ENCODE results near the gene ASXL2.
"Not testable (repeated sequence)": the region's sequence is repeated elsewhere in the genome, so short reads cannot be mapped to it uniquely, and the experiment has no call there.

ASXL2 gene

GRCh38 chr2:25831746-25832449, 46.4 kb downstream of the ASXL2 start:
- no peak for DNase-seq

DNA sequence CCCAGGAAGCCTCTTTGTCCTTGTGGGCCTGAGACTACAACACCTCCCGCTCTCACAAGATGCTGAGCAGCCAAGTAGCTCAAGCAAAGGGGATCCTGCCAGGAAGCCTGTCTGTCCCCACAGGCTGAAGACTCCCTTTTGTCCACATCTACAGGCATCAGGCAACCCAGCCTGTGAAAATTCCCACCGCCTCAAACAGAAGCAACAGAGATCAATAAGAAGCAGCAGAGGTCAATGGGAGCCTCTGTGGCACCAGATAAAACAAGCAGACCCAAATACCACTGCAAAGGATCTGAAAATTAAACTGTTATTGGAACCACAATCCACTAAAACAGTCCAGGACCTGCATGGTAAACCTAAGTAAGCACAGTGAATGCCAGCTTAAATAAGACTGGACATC, 48.5 kb downstream of the ASXL2 start:
- DNase-seq: no peak

DNA sequence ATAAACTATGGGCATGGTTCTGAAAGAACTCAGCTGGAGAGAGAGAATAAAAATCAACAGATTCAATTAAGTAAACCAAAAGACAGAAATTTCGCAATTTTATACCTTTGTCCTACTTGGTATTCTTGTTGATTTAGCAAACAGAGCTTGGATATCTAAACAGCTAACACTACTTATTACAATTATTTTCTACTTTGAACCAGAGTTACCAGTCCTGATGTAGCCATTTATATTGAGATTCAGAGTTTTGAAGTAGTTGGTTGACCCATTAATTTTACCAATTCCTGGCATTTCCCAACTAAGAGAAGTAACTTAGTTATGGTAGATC, 48.9 kb downstream of the ASXL2 start:
- no peak for DNase-seq

DNA sequence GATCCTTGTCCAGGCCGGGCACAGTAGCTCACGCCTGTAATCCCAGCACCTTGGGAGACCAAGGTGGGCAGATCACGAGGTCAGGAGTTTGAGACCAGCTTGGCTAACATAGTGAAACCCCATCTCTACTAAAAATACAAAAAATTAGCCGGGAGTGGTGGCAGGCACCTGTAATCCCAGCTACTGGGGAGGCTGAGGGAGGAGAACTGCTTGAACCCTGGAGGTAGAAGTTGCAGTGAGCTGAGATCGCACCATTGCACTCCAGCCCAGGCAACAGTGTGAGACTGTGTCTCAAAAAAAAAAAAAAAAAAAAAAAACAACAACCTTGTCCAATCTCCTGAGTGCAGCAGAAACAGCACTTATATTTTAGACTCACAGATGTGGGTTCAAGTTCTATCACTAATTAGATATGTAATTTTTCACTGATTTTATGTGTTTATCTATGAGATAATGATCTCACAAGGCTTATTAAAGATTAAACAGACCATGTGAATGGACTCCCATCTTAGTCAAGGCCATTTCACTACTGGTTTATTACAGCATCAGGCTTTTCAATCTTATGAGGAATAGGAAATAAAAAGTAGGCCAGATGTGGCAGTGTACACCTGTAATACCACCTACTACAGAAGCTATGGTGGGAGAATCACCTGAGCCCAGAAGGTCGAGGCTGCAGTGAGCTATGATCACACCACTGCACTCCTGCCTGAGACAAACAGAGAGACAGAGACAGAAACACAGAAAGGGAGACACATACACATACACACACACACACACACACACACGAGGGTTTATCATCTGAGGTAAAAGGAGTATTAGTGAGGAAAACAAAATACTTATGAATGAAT, 49.5 kb downstream of the ASXL2 start:
- DNase-seq: not testable (repeated sequence)

GRCh38 chr2:25825238-25825637, 53.0 kb downstream of the ASXL2 start:
- no peak for DNase-seq

- no peak for DNase-seq
Observed at GRCh38 chr2:25824718-25825117, 53.6 kb downstream of the ASXL2 start.

GRCh38 chr2:25824216-25824615, 54.1 kb downstream of the ASXL2 start:
- DNase-seq: no peak

- peak; percentile 72 for DNase-seq
Observed at GRCh38 chr2:25822190-25823117, 55.8 kb downstream of the ASXL2 start.

DNA sequence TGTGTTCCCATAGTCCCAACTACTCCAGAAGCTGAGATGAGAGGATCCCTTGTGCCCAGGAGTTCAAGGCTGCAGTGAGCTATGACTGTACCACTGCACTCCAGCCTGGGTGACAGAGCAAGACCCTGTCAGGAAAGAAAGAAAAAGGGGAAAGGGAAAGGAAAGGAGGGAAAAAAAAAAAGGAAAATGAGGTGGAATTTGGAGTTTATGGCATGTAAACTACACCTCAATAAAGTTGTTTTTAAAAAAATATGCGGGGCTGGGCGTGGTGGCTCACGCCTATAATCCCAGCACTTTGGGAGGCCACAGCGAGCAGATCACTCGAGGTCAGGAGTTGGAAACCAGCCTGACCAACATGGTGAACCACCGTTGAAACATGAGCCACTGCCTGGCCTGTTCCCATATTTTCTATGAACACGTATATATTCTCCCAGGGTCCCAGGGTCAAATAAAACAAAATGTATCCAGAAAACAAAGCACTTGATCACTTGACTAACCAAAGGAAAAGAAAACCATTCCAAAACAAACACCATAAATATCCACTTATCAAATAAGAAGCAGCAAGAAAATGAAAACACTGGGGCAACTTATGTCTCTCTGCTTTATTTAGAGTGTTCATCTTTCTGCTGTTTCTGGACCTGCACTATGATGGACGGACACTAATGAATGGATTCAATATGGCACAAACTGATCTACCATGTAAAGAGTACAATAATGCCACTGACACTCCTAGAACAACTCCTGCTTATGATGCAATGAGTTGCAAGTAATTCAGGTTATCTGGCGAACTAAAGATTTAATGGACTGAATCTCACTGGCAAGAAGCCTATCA, 56.8 kb downstream of the ASXL2 start:
- DNase-seq: peak; percentile 46

- no peak for DNase-seq
Observed at GRCh38 chr2:25819597-25820039, 58.7 kb downstream of the ASXL2 start.

- no peak for DNase-seq
Observed at GRCh38 chr2:25817630-25818029, 60.7 kb downstream of the ASXL2 start.

DNA sequence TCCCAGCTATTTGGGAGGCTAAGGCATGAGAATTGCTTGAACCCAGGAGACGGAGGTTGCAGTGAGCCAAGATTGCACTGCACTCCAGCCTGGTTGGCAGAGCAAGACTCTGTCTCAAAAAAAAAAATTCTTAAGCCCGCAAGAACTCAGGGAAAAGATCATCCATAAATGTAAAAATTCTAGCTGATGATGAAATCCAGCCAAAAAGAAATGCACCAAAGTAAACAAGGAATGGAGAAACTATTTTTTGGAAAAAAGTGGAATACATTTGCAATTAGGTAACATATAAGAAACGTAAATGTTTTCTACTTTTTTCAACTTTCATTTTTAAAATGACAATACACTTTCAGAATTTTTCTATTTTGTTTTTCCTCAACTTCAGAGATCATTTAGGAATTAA, 61.3 kb downstream of the ASXL2 start:
- DNase-seq: no peak

GRCh38 chr2:25816249-25816648, 62.0 kb downstream of the ASXL2 start:
- DNase-seq: no peak

DNA sequence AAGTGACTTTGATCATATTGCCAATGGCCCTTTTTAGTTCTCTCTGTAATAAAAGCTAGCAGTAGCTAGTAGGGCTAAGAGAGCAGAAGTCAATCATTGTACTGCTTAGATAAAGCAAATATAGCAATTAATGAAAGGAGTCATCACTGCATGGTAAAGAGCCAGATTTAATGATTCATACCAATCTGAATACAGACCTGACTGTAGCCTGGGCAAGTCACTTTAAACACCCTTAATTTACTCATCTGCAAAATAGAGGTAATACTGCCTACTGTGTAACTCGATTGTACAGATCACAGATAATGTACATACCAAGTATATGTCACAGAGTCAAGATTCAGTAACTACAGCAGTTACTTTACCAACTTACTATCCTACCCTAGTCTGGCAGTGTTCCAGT, 63.6 kb downstream of the ASXL2 start:
- DNase-seq: no peak

GRCh38 chr2:25810428-25810827, 67.9 kb downstream of the ASXL2 start:
- no peak for DNase-seq

- no peak for DNase-seq
Observed at GRCh38 chr2:25809646-25810045, 68.6 kb downstream of the ASXL2 start.

DNA sequence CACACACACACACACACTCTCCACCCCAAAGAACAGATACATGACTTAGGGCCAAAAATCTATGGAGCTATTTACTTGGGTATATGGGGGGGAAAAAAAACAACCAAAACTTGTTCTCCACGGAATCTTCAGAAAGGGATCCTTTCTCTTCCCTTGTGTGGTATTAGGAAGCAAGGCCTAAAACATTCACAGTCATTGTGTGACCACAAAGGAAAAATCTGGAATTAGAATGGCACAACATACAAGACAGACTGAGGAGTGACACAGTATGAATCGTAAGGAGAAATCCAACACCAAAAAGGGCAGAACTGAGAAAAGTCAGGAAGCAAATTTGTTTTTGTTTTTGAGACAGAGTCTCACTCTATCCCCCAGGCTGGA, 70.3 kb downstream of the ASXL2 start:
- DNase-seq: no peak

GRCh38 chr2:25806941-25807340, 71.3 kb downstream of the ASXL2 start:
- no peak for DNase-seq

DNA sequence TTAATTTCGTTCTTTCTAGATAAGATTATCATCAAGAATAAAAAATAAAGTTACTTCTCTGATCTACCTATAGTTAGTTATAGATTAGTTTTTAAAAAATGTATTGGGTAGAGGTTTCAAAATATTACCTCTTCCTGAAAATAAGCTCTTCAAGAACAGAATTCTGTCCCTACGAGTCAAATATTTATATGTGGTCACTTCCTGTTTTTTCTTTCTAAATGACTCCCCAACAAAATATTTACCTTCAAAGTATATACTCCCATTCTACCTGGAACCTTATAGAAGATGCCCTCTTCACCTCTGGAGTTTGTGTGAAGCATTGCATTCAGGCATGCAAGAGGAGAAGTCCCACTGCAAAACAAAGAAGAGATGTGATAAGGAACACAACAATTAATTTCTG, 72.3 kb downstream of the ASXL2 start:
- DNase-seq: no peak

- no peak for DNase-seq
Observed at GRCh38 chr2:25804338-25804737, 73.9 kb downstream of the ASXL2 start.

DNA sequence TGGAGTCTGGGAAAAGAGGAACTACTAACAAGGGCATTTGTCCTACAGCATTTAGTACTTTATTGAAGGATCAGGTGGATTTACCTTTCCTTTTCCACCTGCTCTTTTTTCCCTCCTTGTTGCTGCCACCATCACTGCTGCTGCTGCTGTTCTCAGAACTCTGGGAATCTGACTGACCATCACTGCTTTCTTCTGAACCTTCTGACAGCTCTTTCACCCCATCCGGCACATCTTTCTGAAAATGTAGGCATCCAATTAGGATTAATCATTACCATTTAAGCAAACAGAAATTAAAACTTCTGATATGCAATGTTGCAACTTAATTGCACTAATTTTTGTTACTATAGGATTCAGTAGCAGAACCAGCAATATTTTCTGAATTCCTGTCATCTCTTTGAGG, 79.0 kb downstream of the ASXL2 start:
- DNase-seq: no peak
